ENCODE data around the gene TNFRSF1A. TPM values are rescaled to one million over a fixed set of nuclear protein-coding genes. Genes with fewer than 3 reads are reported as not detected.
A peak's percentile ranks its signal among the peaks of the same experiment; 100 is the strongest.

Gene TNFRSF1A
- total RNA-seq, 1 donor from 2014 or later: 185 TPM

DNA sequence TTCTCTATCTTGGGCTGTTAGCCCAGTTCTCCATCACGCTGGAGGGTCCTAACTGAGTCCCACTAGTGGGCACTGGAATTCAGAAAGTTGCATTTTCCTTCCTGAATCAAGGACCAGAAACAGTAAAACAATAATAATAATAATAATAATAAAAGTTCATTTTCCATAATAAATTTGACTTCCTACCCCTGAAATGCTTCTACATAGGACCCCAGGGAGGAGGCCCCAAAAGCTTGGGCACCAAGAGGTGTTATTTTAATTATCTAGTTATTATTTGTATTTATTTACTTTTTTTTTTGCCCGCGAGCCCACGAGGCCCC is 21.1 kb upstream of the TNFRSF1A start:
- TF ChIP-seq CTCF (IDR thresholded peaks at IDR 0.05): no peak
- intact Hi-C loops (cut with DNase I): no loop called here
- Histone ChIP-seq H3K4me1 (peaks cover 56% of the 10 kb centered on the region), H3K27ac (peak overlapping the region; percentile 95), H3K36me3 (no peaks in the 10 kb centered on the region), H3K9me3 (no peaks in the 10 kb centered on the region), H3K27me3 (no peaks in the 10 kb centered on the region), H3K4me3 (peak overlapping the region; percentile 64)
- DNase-seq (no peak), ATAC-seq (no peak)

DNA sequence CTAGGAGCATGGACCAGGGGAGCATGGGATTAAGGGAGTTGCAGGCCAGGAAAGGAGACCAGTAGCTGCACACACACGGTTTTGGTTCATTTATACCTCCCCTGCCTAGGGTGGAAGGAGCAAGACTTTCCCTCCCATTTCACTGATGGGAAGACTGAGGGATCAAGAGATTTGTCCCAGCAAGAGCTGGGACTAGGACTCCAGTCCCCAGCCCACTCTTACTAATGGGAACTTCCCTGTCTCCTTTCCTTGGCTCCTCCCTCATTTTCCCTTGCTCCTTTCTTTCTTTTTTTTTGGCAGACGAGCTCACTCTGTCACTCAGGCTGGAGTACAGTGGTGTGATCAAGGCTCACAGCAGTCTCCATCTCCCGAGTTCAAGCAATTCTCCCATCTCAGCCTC is 20.5 kb upstream of the TNFRSF1A start:
- H3K36me3 ChIP-seq: no peaks in the 10 kb centered on the region
- intact Hi-C loops (cut with DNase I): no loop called here
- H3K9me3 ChIP-seq: no peaks in the 10 kb centered on the region
- H3K27ac ChIP-seq: peak overlapping the region; percentile 95
- no peaks in the 10 kb centered on the region for H3K27me3 ChIP-seq
- DNase-seq (no peak), ATAC-seq (no peak)
- TF ChIP-seq CTCF (IDR thresholded peaks at IDR 0.05): no peak
- H3K4me1 ChIP-seq: peaks cover 50% of the 10 kb centered on the region
- H3K4me3 ChIP-seq: no peak overlapping the region

DNA sequence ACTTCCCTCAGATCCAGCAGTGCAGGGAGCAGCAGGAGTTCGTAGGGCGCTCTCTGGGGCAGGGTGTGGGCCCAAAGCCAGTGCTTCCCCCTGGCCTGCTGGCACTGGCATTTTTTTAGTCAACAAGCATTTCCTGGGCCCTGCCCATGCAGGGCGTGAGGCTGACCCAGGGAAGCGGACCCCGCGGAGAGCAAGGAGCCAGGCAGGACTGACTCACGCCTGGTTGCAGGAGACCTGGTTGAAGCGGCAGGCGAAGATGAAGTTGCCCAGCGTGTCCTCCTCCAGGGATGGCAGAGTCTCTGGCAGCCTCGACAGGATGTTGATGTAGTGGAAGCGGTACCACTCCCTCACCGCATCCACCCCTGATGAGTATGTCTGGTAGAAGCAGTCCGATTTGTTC is 20.0 kb upstream of the TNFRSF1A start:
- intact Hi-C loops (cut with DNase I): no loop called here
- DNase-seq (peak; percentile 80), ATAC-seq (peak; percentile 37)
- TF ChIP-seq CTCF (IDR thresholded peaks at IDR 0.05): no peak
- Histone ChIP-seq H3K4me1 (peaks cover 48% of the 10 kb centered on the region), H3K9me3 (no peaks in the 10 kb centered on the region), H3K27ac (peak overlapping the region; percentile 95), H3K4me3 (no peak overlapping the region), H3K36me3 (no peaks in the 10 kb centered on the region), H3K27me3 (no peaks in the 10 kb centered on the region)

- no peak for TF ChIP-seq CTCF (IDR thresholded peaks at IDR 0.05)
- no peak overlapping the region for H3K4me3 ChIP-seq
- DNase-seq (no peak), ATAC-seq (no peak)
- no peaks in the 10 kb centered on the region for H3K9me3 ChIP-seq
- H3K36me3 ChIP-seq: no peaks in the 10 kb centered on the region
- peak overlapping the region; percentile 95 for H3K27ac ChIP-seq
- intact Hi-C loops (cut with DNase I): no loop called here
- H3K4me1 ChIP-seq: peaks cover 48% of the 10 kb centered on the region
- no peaks in the 10 kb centered on the region for H3K27me3 ChIP-seq
Measured at GRCh38 chr12:6360578-6361490, 19.0 kb upstream of the TNFRSF1A start.

DNA sequence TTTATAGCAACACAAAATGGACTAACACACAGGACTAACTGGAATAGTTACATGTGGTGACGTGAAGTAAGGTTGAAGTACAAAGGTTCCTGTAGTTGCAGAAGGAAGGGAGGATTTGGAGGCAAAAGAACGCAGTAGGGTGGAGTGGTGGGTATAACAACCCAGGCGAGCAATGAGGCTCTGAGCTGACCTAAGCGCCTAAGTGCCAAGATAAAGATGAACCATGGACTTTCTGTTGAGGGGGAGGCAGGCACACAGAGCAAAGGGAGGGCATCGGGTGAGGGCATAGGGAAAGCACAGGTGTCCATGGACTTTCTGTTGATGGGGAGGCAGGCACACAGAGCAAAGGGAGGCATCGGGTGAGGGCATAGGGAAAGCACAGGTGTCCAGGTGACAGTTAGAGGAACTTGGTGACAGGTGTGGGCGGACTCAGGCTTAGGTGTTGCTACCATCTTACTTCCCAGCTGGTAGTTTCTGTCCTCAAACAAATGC is 18.2 kb upstream of the TNFRSF1A start:
- TF ChIP-seq CTCF (IDR thresholded peaks at IDR 0.05): no peak
- Histone ChIP-seq H3K27me3 (no peaks in the 10 kb centered on the region), H3K27ac (no peak overlapping the region), H3K4me3 (no peak overlapping the region), H3K9me3 (no peaks in the 10 kb centered on the region), H3K36me3 (no peaks in the 10 kb centered on the region), H3K4me1 (peaks cover 50% of the 10 kb centered on the region)
- no peak for ATAC-seq
- intact Hi-C loops (cut with DNase I): no loop called here
- DNase-seq: no peak
